H1 (cell line): ENCODE measurements around the gene KANSL1L. TPM values are rescaled to one million over a fixed set of nuclear protein-coding genes. Genes with fewer than 3 reads are reported as not detected.

Experiments used
- BACH1 ChIP-seq: IDR thresholded peaks from 2 replicates; pipeline ENCODE4 v1.6.1; 2012; ENCODE audit warnings: low read length, improper control_type of control experiment
- KDM1A ChIP-seq: fragments of 200-600, 300-600 bp; sonication (generic); IDR thresholded peaks from 2 replicates; pipeline ENCODE4 v1.7.1; 2016; ENCODE audit warnings: mild to moderate bottlenecking, low read length, borderline replicate concordance
- POU5F1 ChIP-seq: IDR thresholded peaks from 2 replicates; pipeline ENCODE4 v1.6.1; 2011; ENCODE audit warnings: low read depth, mild to moderate bottlenecking, low read length, moderate library complexity
- RXRA ChIP-seq: IDR thresholded peaks from 2 replicates; pipeline ENCODE4 v1.6.1; 2011; ENCODE audit warnings: low read depth, mild to moderate bottlenecking, low read length, moderate library complexity; ENCODE audit not compliant: insufficient read depth
- SAP30 ChIP-seq: fragments of 300-600 bp; sonication (generic); IDR thresholded peaks from 2 replicates; pipeline ENCODE4 v1.7.1; 2012; ENCODE audit warnings: low read length, moderate library complexity, mild to moderate bottlenecking, inconsistent platforms; ENCODE audit not compliant: insufficient read depth, insufficient replicate concordance
- TCF12 ChIP-seq: IDR thresholded peaks from 2 replicates; pipeline ENCODE4 v1.6.1; 2011; ENCODE audit warnings: low read depth, mild to moderate bottlenecking, low read length
- polyA plus RNA-seq, 7 experiments: library from polyadenylated mRNA; depleted of rRNA in 3 of 7; stranded (reverse) in 5 of 7; unstranded in 2 of 7; fragments of >200 nt in 5 of 7; fragments of 200-250 nt in 2 of 7; gene quantifications; 1 replicate in 5 of 7; 2 replicates in 1 of 7; 4 replicates in 1 of 7; pipeline versions ENCODE4 v1.2.1 to v1.2.3, GENCODE V29; 2011 to 2013; ENCODE audit warnings: missing spikeins in 2 of 7, mixed read lengths in 2 of 7
- total RNA-seq: library from RNA; stranded (reverse); fragmentation: NEBNext Ultra II Directional; extraction: Animal tissue kit (Norgen Biotek cat#: 25700); gene quantifications from 2 replicates; pipeline ENCODE4 v1.2.1, GENCODE V29; 2021
- TF ChIP-seq, protein P1 (sequence below), 3 experiments: IDR thresholded peaks; 1 replicate in 2 of 3; 2 replicates in 1 of 3; pipeline versions ENCODE4 v1.5.1 to v1.6.1; 2011; ENCODE audit warnings: low read length in 3 of 3, mild to moderate bottlenecking in 3 of 3, inconsistent platforms in 2 of 3, low read depth in 1 of 3, moderate library complexity in 1 of 3; ENCODE audit not compliant: insufficient read depth in 1 of 3; ENCODE audit errors: control extremely low read depth in 1 of 3
- TF ChIP-seq, protein P2 (sequence below): IDR thresholded peaks from 2 replicates; pipeline ENCODE4 v1.6.1; 2012; ENCODE audit warnings: inconsistent platforms

Gene KANSL1L
- total and polyA plus RNA-seq, 2 of the 8 experiments (the other 6 are each of a cell fraction or from before 2014, with no cell fraction given): 5.4 to 17.2 TPM

DNA sequence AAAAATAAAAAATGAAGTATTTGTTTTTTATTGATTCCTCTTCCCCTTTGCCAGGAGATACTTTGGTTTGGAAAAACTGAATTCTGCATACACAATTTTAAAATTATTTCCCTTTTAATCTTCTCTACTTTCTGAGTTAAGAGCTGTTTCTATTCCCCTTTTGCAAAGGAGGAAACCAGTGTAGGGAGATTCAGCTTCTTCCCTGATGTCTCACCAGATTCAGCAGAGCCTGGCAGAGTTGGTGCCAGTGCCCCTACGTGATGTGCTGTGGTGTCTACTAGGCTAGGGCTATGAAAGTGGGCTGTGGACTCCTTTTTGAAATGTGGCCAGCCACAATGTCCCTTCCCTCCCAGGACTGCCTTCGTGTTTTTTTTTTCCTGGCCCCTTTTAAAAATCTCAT lies 166.3 kb downstream of the KANSL1L start (continued):
- TF ChIP-seq RXRA (no peak), KDM1A (no peak), POU5F1 (no peak), SAP30 (no peak), TCF12 (no peak), BACH1 (no peak)
- TF ChIP-seq, protein P1, sequence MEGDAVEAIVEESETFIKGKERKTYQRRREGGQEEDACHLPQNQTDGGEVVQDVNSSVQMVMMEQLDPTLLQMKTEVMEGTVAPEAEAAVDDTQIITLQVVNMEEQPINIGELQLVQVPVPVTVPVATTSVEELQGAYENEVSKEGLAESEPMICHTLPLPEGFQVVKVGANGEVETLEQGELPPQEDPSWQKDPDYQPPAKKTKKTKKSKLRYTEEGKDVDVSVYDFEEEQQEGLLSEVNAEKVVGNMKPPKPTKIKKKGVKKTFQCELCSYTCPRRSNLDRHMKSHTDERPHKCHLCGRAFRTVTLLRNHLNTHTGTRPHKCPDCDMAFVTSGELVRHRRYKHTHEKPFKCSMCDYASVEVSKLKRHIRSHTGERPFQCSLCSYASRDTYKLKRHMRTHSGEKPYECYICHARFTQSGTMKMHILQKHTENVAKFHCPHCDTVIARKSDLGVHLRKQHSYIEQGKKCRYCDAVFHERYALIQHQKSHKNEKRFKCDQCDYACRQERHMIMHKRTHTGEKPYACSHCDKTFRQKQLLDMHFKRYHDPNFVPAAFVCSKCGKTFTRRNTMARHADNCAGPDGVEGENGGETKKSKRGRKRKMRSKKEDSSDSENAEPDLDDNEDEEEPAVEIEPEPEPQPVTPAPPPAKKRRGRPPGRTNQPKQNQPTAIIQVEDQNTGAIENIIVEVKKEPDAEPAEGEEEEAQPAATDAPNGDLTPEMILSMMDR (IDR thresholded peaks at IDR 0.05; ENCODE audit: control extremely low read depth in 1 of 3, insufficient read depth in 1 of 3, low read depth in 1 of 3, low read length in 3 of 3): no peak
- TF ChIP-seq, protein P2, sequence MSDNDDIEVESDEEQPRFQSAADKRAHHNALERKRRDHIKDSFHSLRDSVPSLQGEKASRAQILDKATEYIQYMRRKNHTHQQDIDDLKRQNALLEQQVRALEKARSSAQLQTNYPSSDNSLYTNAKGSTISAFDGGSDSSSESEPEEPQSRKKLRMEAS: no peak
